Raji (cell line): Measurements from ENCODE around the gene VPS18.

ENCODE experiments used
- POLR2A ChIP-seq: IDR thresholded peaks from 2 replicates; pipeline ENCODE4 v1.6.1; 2011; ENCODE audit warnings: low read depth, low read length, control low read depth; ENCODE audit not compliant: insufficient read depth

The VPS18 gene

DNA sequence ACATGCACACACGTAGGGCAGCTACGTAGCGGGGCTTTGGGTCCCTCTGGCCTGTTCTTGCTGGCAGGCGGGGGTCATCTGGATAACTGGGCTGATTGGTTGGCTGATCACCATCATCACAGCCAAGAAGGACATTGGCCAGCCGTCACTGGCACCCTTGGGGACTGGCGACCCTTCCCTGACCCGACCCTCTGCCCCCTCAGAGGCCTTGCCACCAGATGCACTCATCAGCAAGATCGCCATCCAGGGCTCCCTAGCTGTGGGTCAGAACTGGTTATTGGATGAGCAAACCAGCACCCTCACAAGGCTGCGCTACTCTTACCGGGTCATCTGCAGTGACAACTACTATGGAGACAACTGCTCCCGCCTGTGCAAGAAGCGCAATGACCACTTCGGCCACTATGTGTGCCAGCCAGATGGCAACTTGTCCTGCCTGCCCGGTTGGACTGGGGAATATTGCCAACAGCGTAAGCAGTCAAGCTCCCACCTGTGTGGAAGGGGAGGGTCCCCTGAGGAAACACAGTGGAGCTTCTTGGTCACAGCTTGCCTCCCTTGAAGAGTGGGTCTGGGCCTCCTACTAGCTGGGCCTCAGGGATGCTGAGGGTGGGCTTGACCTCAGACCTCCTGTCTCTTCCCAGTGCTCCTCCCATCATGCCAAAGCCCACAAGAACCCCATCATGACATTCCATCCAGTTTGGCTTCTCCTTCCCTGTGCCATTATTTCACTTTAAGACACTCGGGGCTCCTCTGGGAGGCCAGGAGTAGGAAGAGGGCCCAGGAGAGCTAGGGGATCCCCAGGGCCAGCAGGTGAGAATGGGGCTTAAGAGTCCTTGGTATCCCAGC is 37.3 kb downstream of the VPS18 start:
- no peak for TF ChIP-seq POLR2A

DNA sequence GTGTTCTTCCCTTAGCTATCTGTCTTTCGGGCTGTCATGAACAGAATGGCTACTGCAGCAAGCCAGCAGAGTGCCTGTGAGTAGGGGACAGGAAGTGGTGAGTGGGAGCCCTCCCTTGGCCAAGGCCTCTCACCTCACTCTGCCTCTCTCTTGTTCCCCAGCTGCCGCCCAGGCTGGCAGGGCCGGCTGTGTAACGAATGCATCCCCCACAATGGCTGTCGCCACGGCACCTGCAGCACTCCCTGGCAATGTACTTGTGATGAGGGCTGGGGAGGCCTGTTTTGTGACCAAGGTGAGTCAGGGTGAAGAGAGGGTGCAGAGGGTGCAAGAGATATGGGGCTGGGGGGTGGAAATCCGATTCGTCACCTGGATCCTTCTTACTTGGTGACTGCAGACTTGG is 37.9 kb downstream of the VPS18 start:
- TF ChIP-seq POLR2A, result no peak

- no peak for TF ChIP-seq POLR2A
These were observed 38.6 kb downstream of the VPS18 start for GRCh38 chr15:40932649-40933516.

DNA sequence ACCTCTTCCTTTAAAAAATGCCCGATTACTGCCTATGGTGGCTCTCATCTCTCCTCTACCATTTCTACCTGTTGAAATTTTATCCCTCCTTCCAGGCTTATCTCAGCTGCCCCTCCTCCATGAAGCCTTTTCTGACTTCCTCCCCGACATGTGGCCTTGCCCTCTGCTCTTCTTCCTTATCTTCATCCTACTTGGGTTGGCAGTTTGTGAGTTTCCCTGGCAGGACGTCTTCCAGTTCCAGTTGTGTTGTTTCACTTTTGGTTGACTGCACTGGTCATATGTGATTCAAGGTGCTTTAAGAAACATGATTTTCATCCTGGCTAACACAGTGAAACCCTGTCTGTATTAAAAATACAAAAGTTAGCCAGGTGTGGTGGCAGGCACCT is 39.3 kb downstream of the VPS18 start:
- no peak for TF ChIP-seq POLR2A

- no peak for TF ChIP-seq POLR2A
These were observed 40.2 kb downstream of the VPS18 start for GRCh38 chr15:40934457-40934856.

DNA sequence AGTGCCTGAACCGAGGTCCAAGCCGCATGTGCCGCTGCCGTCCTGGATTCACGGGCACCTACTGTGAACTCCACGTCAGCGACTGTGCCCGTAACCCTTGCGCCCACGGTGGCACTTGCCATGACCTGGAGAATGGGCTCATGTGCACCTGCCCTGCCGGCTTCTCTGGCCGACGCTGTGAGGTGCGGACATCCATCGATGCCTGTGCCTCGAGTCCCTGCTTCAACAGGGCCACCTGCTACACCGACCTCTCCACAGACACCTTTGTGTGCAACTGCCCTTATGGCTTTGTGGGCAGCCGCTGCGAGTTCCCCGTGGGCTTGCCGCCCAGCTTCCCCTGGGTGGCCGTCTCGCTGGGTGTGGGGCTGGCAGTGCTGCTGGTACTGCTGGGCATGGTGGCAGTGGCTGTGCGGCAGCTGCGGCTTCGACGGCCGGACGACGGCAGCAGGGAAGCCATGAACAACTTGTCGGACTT is 42.0 kb downstream of the VPS18 start:
- TF ChIP-seq POLR2A, result no peak

- no peak for TF ChIP-seq POLR2A
These were observed 42.7 kb downstream of the VPS18 start for GRCh38 chr15:40936709-40937666.

DNA sequence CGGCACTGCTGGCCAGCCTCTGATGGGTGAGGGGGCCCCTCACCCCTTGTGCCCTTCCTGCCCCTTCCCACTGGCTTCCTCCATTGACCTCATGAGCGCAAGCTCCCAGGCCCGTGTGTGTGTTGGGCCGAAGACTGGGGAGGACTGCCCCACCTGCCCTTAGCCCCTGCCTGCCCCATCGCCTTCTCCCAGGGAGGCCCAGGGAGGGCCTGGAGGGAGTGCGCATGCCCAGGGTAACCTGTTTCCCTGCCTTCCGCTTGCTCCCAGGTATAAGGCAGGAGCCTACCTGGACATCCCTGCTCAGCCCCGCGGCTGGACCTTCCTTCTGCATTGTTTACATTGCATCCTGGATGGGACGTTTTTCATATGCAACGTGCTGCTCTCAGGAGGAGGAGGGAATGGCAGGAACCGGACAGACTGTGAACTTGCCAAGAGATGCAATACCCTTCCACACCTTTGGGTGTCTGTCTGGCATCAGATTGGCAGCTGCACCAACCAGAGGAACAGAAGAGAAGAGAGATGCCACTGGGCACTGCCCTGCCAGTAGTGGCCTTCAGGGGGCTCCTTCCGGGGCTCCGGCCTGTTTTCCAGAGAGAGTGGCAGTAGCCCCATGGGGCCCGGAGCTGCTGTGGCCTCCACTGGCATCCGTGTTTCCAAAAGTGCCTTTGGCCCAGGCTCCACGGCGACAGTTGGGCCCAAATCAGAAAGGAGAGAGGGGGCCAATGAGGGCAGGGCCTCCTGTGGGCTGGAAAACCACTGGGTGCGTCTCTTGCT is 43.7 kb downstream of the VPS18 start:
- no peak for TF ChIP-seq POLR2A

DNA sequence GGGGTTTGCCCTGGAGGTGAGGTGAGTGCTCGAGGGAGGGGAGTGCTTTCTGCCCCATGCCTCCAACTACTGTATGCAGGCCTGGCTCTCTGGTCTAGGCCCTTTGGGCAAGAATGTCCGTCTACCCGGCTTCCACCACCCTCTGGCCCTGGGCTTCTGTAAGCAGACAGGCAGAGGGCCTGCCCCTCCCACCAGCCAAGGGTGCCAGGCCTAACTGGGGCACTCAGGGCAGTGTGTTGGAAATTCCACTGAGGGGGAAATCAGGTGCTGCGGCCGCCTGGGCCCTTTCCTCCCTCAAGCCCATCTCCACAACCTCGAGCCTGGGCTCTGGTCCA is 44.3 kb downstream of the VPS18 start:
- no peak for TF ChIP-seq POLR2A

- TF ChIP-seq POLR2A, result no peak
These were observed 46.1 kb downstream of the VPS18 start for GRCh38 chr15:40940296-40940801.

DNA sequence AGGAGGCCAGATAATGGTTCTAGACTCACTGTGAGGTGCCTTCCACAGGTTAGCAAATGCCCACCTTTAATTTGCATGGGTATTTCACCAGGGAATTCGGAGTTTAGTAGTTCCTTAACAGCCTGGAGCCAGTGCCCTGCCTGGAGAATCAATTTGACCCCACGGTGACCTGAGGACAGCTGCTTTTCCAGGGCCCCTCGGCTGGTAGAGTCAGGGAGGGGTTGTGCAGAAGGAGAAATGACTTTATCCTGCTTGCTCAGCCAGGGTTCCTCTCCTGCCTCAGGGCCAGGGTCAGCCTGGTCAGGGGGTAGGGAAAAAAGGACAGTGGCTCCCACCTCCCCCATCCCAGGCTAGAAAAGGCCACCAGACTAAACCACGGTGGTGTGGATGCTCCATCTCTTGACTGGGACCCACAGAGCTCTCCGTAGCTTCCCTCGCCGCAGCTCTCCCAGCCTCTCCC is 46.8 kb downstream of the VPS18 start:
- TF ChIP-seq POLR2A, result no peak

- no peak; the same call in 1 of the 2 replicates for TF ChIP-seq POLR2A
These were observed 47.5 kb downstream of the VPS18 start for GRCh38 chr15:40941528-40942336.

- no peak for TF ChIP-seq POLR2A
These were observed 48.1 kb downstream of the VPS18 start for GRCh38 chr15:40942337-40942854.
